Fibroblast of lung (primary cell): Measurements from ENCODE around the gene ERGIC1.

Experiments used
- EZH2 ChIP-seq: IDR thresholded peaks from 2 replicates; pipeline ENCODE4 v1.5.1; 2012; ENCODE audit warnings: low read length, control low read depth, mild to moderate bottlenecking; ENCODE audit errors: missing control alignments
- TF ChIP-seq, protein P1 (sequence below), 2 donors: IDR thresholded peaks in 1 of 2; conservative IDR thresholded peaks in 1 of 2; 1 replicate in 1 of 2; 2 replicates in 1 of 2; pipeline ENCODE4 v1.5.1; 2011 to 2012; ENCODE audit warnings: low read length in 2 of 2, control low read depth in 1 of 2, inconsistent platforms in 1 of 2, low read depth in 1 of 2, mild to moderate bottlenecking in 1 of 2

- TF ChIP-seq, protein P1, sequence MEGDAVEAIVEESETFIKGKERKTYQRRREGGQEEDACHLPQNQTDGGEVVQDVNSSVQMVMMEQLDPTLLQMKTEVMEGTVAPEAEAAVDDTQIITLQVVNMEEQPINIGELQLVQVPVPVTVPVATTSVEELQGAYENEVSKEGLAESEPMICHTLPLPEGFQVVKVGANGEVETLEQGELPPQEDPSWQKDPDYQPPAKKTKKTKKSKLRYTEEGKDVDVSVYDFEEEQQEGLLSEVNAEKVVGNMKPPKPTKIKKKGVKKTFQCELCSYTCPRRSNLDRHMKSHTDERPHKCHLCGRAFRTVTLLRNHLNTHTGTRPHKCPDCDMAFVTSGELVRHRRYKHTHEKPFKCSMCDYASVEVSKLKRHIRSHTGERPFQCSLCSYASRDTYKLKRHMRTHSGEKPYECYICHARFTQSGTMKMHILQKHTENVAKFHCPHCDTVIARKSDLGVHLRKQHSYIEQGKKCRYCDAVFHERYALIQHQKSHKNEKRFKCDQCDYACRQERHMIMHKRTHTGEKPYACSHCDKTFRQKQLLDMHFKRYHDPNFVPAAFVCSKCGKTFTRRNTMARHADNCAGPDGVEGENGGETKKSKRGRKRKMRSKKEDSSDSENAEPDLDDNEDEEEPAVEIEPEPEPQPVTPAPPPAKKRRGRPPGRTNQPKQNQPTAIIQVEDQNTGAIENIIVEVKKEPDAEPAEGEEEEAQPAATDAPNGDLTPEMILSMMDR (conservative IDR thresholded peaks at IDR 0.05 in 1 of 2, IDR thresholded peaks at IDR 0.05 in 1 of 2; ENCODE audit: low read depth in 1 of 2, low read length in 2 of 2), result no peak
- TF ChIP-seq EZH2, result no peak
Observed at GRCh38 chr5:172819569-172819968, 14.5 kb upstream of the ERGIC1 start.
